Activated CD4-positive, alpha-beta T cell treated with anti-CD3 and anti-CD28 coated beads for 4 hours (primary cell): ENCODE data around the gene MSGN1.

ENCODE experiments used
- DNase-seq, 2 donors: peaks; one replicate each; pipeline ENCODE4 v3.0.0-alpha.2; 2020

Gene MSGN1, protein sequence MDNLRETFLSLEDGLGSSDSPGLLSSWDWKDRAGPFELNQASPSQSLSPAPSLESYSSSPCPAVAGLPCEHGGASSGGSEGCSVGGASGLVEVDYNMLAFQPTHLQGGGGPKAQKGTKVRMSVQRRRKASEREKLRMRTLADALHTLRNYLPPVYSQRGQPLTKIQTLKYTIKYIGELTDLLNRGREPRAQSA

DNA sequence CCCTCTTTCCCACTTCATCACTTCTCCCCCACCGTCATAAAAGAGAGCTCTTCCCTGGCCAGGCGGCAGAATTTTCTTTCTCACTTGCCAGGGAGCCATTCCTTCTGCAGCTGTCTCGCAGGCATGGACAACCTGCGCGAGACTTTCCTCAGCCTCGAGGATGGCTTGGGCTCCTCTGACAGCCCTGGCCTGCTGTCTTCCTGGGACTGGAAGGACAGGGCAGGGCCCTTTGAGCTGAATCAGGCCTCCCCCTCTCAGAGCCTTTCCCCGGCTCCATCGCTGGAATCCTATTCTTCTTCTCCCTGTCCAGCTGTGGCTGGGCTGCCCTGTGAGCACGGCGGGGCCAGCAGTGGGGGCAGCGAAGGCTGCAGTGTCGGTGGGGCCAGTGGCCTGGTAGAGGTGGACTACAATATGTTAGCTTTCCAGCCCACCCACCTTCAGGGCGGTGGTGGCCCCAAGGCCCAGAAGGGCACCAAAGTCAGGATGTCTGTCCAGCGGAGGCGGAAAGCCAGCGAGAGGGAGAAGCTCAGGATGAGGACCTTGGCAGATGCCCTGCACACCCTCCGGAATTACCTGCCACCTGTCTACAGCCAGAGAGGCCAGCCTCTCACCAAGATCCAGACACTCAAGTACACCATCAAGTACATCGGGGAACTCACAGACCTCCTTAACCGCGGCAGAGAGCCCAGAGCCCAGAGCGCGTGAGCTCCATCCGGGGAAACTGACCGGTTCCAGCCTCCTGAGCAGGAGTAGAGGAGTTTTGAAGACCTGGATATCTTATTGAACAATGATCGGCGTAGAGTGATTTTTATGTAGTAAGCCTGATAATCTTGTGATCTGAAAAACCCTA is at the start of gene MSGN1:
MSGN1 (plus strand) TSS at position 65 of the 850 bp plus-strand sequence; CDS start at position 124, 59 bp downstream.
- DNase-seq, result no peak

DNA sequence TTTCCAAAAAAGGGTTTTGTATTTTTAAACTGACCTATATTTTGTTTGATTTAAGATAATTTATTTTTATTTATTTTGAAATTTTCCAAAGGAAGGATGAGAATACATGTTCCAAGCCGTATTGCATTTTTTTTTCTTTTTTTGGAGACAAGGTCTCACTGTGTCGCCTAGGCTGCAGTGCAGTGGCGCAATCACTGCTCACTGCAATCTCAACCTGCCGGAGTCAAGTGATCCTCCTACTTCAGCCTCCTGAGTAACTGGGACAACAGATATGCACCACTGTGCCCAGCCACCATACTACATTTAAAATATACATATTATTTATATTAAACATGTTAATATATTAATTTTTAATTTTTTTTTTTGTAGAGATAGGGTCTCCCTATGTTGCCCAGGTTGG is 47.4 kb upstream of the MSGN1 start:
- DNase-seq, result no peak

DNA sequence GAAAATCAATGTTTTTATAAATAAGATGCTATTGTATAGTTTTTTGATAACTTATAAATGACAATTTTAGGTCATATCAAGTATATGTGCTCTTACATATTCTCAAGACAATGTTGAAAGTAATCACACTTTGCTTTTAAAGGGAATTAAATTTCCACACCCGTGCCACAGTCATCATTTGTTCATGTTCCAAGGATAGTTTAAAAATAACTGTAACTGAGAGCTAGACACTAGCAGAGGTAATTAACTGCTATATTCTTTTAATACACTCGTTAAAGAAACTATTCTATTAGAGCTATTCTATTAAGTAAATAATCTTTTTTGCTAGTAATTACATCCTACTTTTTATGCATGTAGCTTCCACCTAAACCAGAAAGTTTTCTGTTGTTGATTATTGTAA is 44.3 kb upstream of the MSGN1 start:
- DNase-seq, result no peak

DNA sequence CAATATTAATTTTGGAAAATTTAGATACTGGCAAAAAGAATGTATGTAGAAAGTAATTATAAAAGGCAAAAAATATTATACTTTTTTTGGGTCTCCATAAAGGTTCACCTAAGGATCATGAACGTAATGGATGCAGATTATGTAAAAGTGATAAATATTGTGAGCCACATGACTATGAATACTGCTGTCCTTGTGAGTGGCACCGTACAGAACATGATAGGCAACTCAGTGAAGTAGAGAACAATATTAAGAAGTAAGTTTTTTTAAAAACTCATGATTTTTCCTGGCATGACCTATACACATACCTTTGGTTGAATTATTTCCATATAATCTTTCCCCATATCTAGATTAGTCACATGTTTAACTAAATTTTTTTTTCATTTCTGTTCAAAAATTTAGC is 43.7 kb upstream of the MSGN1 start:
- DNase-seq, result no peak

DNA sequence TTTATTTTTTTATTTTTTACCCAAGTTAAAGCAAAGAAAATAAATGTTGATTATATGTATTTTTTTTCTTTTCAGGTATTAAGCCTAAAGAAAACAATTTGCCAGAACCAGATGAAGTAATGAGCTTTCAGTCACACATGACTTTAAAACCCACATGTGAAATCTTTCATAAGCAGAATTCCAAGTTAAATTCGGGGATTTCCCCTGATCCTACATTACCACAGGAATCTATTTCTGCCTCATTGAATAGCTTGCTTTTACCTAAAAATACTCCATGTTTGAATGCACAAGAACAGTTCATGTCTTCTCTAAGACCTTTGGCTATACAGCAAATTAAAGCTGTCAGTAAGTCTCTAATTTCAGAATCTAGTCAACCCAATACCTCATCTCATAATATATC is 35.7 kb upstream of the MSGN1 start:
- no peak for DNase-seq

DNA sequence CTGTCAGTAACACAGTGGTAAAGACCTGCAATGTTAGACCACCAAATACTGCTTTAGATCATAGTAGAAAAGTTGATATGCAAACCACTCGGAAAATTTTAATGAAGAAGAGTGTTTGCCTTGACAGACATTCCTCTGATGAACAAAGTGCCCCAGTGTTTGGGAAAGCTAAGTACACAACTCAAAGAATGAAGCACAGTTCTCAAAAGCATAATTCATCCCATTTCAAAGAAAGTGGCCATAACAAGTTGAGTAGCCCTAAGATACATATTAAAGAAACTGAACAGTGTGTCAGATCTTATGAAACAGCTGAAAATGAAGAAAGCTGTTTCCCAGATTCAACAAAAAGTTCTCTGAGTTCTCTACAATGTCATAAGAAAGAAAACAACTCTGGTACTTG is 34.8 kb upstream of the MSGN1 start:
- DNase-seq, result no peak

DNA sequence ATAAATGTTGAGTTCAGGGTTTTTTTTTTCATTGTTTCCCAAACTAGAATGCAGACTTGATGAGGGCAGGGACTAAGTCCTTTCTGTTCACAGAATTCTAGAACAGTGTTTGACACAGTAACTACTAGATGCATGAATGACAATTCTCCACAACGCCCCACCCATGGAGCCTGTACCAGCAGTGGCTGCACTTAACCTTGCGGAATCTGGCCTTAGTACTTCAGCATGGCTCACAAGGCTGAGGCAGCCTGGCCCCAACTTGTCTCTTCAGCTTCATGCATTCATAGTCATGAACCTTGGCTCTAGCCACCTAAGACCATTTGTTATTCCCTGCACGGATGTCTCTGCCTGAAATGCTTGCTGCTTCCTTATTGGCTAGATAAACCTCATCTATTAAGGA is 29.5 kb upstream of the MSGN1 start:
- no peak for DNase-seq

DNA sequence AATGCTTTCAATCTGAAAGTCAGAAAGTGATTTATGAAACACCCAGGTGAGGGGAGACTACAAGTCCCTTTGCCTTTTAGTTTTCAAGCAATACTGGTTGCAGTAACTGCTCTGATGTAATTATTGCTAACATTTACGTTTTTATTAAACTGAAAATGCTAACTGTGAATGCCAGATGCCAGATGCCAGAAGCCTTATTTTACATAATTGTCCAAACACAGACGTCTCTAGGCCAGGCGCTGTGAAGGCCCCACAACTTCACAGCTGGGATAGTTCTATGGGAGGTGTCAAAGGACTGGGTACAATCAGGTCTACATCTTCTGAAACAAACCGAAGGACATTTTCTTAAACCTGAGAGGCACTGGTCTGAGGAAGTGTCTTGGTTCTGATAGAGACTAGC is 27.5 kb upstream of the MSGN1 start:
- no peak for DNase-seq

DNA sequence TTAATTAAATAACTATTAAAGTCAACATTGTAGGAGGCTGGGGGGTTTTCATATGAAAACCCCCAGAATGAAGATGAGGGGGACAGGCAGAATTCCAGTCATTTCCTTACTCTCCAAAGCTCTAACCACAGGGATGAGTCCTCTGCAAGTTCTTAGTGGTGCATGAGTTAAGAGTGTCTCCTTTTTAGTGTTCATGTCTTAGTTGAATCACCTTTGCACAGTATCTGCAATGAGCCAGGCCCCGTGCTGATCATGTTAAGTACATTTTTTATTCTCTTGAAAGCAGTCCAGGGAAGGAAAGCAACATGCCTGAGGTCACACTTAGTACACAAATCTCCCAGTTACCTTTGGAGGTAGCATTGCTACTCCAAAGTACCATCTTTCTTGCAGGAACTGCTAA is 25.7 kb upstream of the MSGN1 start:
- no peak for DNase-seq

DNA sequence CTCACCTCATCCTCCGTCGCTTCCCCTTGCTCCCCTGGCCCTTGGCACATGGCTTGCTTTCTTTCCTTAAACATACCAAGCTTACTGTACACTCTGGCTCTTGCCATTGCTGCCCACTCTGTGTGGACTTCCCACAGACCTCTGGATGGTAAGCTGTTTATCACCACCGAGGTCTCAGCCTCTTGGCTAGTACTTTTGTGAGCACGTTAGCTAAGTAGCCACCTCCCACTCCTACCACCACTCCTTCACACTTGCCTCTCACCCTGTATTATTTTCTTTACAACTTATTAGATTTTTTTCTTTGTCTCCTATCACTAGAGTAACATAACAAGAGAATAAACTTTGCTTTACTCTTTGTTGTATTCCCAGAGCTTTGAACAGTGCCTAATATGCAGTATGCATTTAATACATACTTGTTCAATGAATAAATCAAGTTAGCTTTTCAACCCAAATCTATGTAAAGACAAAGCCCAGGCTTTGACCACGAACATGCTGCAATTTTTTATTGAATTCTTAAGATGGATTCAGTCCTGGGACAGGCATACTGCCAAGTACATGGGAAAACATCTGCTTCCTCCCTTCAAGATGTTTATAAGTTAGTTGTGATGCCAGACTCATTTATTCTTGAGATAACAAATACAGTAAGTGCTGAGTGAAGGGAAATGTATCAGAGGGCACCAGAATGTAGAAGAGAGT is 25.0 kb upstream of the MSGN1 start:
- no peak for DNase-seq

DNA sequence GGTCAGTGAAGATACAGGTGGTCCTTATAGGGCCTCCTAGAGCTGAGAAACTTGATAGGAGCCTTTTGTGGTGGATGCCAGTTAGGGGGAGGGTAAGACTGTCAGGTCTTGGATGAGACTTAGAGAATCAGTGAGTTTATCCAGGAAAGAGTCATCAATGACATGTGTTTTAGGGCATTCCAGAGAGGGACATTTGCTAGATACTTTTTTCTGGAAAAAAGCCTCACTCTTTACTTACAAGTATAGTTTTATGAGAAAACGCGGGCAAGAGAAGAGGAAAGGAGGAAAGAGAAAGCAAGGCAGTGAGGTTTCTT is 24.5 kb upstream of the MSGN1 start:
- no peak for DNase-seq

DNA sequence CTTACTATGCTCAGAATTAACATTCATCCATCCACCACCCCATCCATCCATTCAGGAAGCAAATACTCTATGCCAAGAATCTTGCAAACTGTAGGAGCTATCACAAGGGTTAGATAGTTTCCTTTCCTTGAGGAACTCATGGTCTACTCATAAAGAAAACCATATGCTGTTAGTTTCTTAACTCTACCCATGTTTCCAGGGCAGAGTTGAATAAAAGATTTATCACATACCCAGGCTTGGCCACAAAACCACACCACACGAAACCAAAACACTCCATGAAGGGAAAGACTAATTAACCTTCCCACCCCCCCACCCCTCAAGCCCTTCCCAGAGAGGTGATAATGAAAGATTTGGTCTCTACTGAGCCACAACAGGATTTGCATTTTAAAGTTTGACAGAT is 23.7 kb upstream of the MSGN1 start:
- no peak for DNase-seq

DNA sequence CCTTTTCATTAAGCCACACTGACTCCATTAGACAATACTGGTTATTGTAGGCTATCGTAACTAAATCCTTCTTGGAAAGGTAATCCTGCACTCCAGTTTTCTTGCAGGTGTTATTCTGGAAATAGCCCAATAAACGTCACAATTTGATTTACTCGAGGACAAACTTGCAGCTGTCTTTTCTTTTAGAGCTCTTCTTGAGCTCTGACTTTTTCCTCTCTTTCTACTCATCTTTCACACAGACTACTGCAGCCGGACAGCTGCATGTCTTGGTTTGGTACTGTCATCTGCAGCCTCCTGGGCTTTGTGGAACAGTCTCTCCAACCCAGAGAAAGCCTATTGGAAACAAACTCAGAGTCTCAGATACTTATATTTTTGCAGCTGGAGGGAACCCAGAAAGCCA is 23.0 kb upstream of the MSGN1 start:
- DNase-seq, result no peak

DNA sequence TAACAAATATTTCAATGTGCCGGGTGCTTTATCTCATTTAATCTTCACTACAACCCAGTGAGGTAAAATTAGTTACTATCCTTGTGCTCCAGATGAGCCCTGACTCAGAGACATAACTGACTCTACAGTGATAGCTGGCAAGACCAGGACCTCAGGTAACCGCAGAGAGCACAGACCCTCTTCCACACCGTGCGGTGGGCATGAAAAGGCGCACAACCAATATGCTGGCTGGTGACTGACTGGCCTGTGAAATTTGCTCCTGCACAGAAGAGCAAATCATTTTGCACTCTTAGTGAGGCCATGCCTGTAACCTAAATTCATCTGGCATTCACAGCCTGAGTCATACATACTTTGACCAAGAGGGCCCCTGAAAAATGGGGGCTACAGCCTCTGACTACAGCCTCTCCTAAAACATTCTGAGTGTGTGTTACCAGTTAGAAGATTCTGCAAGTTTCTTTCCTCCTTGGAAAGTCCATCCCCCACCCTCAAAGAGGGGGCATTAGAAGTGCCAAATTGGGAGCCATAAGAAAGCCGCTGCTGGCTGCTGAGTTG is 22.4 kb upstream of the MSGN1 start:
- DNase-seq, result no peak

DNA sequence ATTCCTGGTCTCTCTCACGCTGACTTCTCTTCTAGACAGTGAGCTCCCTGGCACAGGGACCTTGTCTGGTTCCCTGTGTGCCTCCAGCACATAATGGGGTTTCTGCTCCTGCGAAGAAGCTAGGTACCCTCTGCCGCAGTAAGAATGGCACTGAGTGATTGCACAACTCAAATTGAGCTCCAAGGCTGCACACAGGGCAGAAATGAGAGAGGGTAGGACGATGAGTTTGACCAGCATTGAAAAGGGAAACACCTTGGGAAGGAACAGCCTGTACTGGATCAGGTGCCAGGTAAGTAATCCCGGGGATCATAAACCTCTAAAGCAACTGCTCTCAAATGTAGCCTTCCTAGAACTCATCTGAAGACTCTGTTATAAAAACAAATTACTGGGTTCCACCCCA is 21.0 kb upstream of the MSGN1 start:
- no peak for DNase-seq

DNA sequence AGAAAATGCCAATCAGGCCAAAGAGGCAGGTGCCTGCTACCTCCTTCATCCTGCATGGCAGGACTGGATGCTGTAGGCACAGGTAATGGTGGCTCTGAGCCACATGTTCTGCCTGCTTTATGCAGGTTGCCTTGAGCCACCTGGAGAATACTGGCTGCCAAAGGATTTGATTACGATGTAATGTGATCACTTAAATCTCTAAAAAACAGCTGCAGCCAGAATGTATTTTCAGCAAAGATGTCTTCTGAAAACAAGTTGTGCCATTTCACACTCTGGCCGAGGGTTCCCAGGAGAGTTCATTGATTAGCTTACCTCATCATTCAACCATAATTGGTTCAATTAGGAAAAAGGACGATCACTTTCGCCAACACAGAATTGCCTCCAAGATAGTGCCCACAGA is 17.9 kb upstream of the MSGN1 start:
- DNase-seq, result no peak

DNA sequence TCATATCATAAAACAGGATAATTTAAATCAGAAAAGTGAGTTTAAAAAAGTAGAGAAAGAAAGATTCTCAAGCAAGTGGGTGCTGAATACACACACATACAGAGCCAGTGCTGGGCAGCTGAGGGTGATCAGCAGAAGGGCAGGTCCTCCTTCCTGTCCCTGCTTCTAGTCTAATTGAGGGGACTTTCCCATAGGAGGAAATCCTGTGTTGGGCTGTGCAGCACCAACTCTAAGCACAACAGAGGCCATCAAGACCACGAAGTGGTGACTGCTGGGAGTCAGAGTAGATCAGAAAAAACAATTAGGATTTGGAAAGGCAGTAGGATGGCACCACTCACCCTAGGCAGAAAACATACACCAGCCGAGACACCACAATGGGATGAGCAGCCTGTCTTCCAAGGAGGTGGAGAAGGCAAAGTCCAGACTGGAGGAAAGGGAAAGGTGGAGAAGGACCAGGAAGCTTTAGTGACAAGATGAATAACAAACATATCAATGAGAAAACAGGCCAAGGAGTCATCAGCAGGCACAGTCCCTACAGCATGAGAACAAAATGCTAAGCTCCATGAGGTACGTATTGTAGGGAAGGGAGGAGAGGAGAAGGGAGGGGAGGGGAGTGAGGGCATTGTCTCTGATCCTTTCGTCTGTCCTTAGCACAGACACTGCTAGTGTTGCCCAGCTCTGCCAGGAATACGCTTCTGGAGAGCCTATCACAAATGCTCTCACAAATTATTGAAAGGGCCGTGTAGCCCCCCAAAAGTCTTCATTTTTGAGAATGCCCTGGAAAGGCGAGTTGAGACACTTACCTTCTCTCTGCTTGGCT is 16.7 kb upstream of the MSGN1 start:
- DNase-seq, result no peak

DNA sequence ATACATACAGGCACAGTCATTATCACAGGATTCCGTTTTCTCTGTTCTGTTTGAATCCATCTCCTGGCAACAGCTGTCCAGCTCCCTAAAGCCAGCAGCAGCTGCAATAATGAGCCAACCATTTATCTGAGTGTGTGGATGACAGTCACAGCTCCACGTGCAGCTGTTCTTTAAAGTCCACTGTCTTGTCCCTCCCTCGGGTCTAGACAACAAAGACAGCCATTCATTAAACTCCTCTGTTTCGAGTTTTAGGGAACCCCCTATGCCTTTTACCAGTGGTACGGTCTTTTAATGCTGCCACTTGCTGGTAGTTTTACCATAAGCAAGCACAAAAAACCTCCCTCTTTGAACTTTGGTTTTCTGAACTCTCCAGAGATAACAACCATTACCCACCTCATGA is 16.0 kb upstream of the MSGN1 start:
- no peak for DNase-seq

DNA sequence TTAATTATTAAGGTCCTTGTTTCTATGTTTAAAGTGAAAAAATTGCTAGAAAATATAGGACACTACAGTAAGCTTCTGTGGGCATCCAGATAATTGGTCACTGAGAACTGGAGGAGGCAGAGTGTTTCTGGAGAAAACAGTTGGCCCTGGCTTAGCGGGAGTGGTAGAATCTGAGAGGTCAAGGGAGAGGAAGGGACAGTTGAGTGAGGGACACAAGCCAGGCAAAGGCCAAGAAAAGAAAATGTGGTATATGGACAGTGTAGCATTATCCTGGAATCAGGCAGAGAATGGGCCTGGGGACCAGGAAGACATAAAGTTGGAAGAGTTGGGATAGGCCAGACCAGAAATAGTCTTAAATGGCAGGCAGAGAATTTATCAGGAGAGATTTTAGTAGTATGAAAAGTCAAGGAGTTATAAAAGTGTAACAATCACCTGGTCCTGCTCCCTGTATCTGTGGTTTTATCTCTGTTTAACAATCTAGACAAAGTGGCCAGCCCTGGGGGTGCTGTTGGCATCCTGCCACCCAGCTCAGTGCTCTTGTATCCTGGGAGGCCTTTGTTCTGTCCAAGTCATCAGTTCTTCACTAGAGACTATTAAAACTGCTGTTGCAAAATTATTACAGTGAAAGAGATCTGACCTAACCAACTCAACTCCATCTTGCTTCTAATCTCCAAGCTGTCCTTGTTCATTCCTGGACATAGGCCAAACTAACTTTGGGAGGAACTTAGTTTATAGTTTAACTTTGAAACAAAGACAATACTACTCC is 15.4 kb upstream of the MSGN1 start:
- no peak for DNase-seq

DNA sequence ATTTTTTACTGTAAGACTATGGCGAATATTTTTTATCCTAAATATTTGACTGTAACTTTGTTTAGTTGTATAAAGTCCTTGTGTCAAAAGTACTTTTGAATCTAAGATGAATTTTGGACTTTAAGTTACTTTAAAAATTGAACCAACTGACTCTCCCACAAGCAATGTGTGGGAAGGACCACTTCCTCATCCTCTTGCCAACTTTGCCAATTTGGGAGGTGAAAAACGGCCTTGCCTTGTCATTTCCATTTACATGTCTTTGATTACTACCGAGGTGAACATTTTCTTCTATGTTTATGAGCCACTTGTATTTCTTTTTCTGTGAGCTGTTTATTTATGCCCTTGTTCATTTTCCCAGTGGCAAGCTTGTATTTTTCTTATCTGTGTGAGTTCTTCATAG is 12.8 kb upstream of the MSGN1 start:
- DNase-seq, result no peak

DNA sequence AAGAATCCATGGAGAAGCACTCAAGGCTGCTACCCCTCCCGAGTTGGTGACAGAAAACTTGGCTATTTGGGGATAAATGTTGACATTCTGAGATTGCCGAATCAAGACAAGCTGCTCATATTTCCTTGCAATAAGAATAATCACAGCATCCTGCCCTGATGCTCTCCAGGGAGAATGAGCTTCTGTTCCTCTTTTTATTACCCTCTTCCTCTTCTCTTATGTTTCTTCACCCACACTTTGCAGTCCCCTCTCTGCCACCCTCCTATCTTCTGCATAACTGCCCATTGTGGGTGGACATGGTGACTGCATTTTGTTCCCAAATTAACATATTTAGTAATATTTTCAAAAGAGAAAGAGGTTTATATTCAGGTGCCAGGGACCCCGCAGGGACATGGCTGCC is 11.9 kb upstream of the MSGN1 start:
- DNase-seq, result no peak

DNA sequence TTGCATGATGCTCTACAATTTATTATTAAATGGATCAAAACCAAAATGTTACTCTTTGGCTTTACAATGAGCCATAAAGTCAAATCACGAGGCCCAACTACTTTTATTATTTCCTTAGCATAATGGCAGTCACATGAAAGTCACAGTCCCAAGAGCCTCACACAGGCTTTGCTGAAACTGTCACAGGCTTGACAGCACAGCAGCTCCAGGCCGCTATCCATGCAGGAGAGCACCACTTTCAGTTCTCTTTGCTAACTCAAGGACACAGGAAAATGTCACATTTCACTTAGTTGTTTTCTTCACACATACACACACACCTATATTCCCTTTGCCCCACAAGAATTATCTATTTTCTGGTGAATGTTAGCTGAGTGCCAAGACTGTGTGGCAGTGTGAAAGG is 11.1 kb upstream of the MSGN1 start:
- DNase-seq, result no peak
